Stimulated activated CD8-positive, alpha-beta memory T cell treated with anti-CD3 and anti-CD28 coated beads, Interleukin-4, amount 100 ng/mL, for 48 hours (primary cell): ENCODE data around the gene TAF11L9.
"Not testable (repeated sequence)": the region's sequence is repeated elsewhere in the genome, so short reads cannot be mapped to it uniquely, and the experiment has no call there.

ENCODE experiments used
- DNase-seq: peaks from one replicate; pipeline ENCODE4 v3.0.0-alpha.2; 2020

Gene TAF11L9

GRCh38 chr5:17594255-17594654 is at the start of gene TAF11L9:
TSS of gene TAF11L9 (minus strand) at chr5:17594394.
- not testable (repeated sequence) for DNase-seq

- DNase-seq, result no peak
These were observed 40.0 kb upstream of the TAF11L9 start, which contains the start of gene TAF11L14 for GRCh38 chr5:17634160-17634559. TSS of gene TAF11L14 (plus strand) at chr5:17634460.

- DNase-seq, result not testable (repeated sequence)
These were observed 37.6 kb upstream of the TAF11L9 start, which contains the start of gene TAF11L13 for GRCh38 chr5:17631788-17632187. TSS of gene TAF11L13 (plus strand) at chr5:17632088.

GRCh38 chr5:17625686-17626085 is 31.5 kb upstream of the TAF11L9 start:
- DNase-seq, result no peak

- no peak for DNase-seq
These were observed 26.4 kb upstream of the TAF11L9 start for GRCh38 chr5:17620627-17621026.

- DNase-seq, result no peak
These were observed 25.2 kb upstream of the TAF11L9 start for GRCh38 chr5:17619354-17619753.

GRCh38 chr5:17614872-17615605 is 20.8 kb upstream of the TAF11L9 start:
- no peak for DNase-seq

GRCh38 chr5:17610092-17610491 is 15.9 kb upstream of the TAF11L9 start, which contains the start of gene TAF11L12:
TSS of gene TAF11L12 (plus strand) at chr5:17610392.
- DNase-seq, result not testable (repeated sequence)

GRCh38 chr5:17607461-17607860 is 13.3 kb upstream of the TAF11L9 start:
- DNase-seq, result not testable (repeated sequence)

GRCh38 chr5:17604951-17605350 is 10.8 kb upstream of the TAF11L9 start:
- no peak for DNase-seq

- not testable (repeated sequence) for DNase-seq
These were observed 9.7 kb upstream of the TAF11L9 start, which contains the start of gene TAF11L11 for GRCh38 chr5:17603880-17604279. TSS of gene TAF11L11 (plus strand) at chr5:17604183.

- DNase-seq, result not testable (repeated sequence)
These were observed 3.5 kb upstream of the TAF11L9 start, which contains the start of gene TAF11L10 for GRCh38 chr5:17597728-17598127. TSS of gene TAF11L10 (minus strand) at chr5:17597828.

- DNase-seq, result not testable (repeated sequence)
These were observed 3.3 kb downstream of the TAF11L9 start, which contains the start of gene TAF11L8 for GRCh38 chr5:17590860-17591259. TSS of gene TAF11L8 (minus strand) at chr5:17590960.

GRCh38 chr5:17585658-17586057 is 8.5 kb downstream of the TAF11L9 start, which contains the start of gene TAF11L7:
TSS of gene TAF11L7 (minus strand) at chr5:17585758.
- DNase-seq, result not testable (repeated sequence)
